Activated CD4-positive, alpha-beta T cell treated with anti-CD3 and anti-CD28 coated beads, Interleukin-2, amount 10 ng/mL, durations not matched to agents 7 days and 5 days (primary cell): Measurements from ENCODE around the gene DERL3. TPM values are rescaled to one million over a fixed set of nuclear protein-coding genes. Genes with fewer than 3 reads are reported as not detected.

Source experiments
- CTCF ChIA-PET: fragments of 350-600 bp; sonication (Branson Sonifier 250); formaldehyde crosslinking; loops from one replicate; lab custom pipeline; 2021; ENCODE audit warnings: antibody characterized with exemption; lab: Charles Lee
- POLR2A ChIA-PET: fragments of 350-600 bp; sonication (Branson Sonifier 250); formaldehyde crosslinking; loops from one replicate; lab custom pipeline; 2021; ENCODE audit warnings: antibody characterized with exemption; lab: Charles Lee
- DNase-seq: peaks from one replicate; pipeline ENCODE4 v3.0.0-alpha.2; 2020
- H3K27ac Mint-ChIP-seq: one replicate; pipeline ENCODE4 v1.8.0; 2021; ENCODE audit warnings: mild to moderate bottlenecking, moderate library complexity, mixed read lengths
- H3K27me3 Mint-ChIP-seq: one replicate; pipeline ENCODE4 v1.8.0; 2021; ENCODE audit warnings: mixed read lengths
- H3K36me3 Mint-ChIP-seq: one replicate; pipeline ENCODE4 v1.8.0; 2021; ENCODE audit warnings: low read depth, mixed read lengths
- H3K4me1 Mint-ChIP-seq: one replicate; pipeline ENCODE4 v1.8.0; 2021; ENCODE audit warnings: mixed read lengths
- H3K4me3 Mint-ChIP-seq: one replicate; pipeline ENCODE4 v1.8.0; 2021; ENCODE audit warnings: mild to moderate bottlenecking, moderate library complexity, mixed read lengths
- H3K9me3 Mint-ChIP-seq: one replicate; pipeline ENCODE4 v1.8.0; 2021; ENCODE audit warnings: mixed read lengths
- total RNA-seq, 2 experiments: library from RNA; stranded (reverse); gene quantifications; one replicate each; pipeline ENCODE4 v1.2.3, GENCODE V29; 2021

Gene DERL3
- total RNA-seq, 2 experiments from 2014 or later: 9.0 to 9.9 TPM

GRCh38 chr22:23806837-23807236, 32.0 kb downstream of the DERL3 start:
- CTCF ChIA-PET: no interaction called here
- DNase-seq: no peak
- Mint-ChIP-seq H3K4me1 (peaks cover 1% of the 10 kb centered on the region), H3K9me3 (no peaks in the 10 kb centered on the region), H3K27ac (no peak overlapping the region), H3K27me3 (no peaks in the 10 kb centered on the region), H3K4me3 (no peak overlapping the region), H3K36me3 (peaks cover 36% of the 10 kb centered on the region)
- POLR2A ChIA-PET: no interaction called here

- Mint-ChIP-seq H3K9me3 (no peaks in the 10 kb centered on the region), H3K4me1 (peaks cover 1% of the 10 kb centered on the region), H3K36me3 (peaks cover 45% of the 10 kb centered on the region), H3K27me3 (no peaks in the 10 kb centered on the region), H3K4me3 (no peak overlapping the region), H3K27ac (no peak overlapping the region)
- ChIA-PET CTCF (interaction anchor here (0.6 to 1.3 kb wide), 2 partner anchors 38 to 63 kb away, joined by 3 to 4 read pairs; no protein-coding TSS in a partner anchor), POLR2A (no interaction called here)
- no peak for DNase-seq
These were observed 34.0 kb downstream of the DERL3 start for GRCh38 chr22:23804781-23805291.

- no peak overlapping the region for H3K27ac Mint-ChIP-seq
- H3K4me3 Mint-ChIP-seq: no peak overlapping the region
- no peaks in the 10 kb centered on the region for H3K27me3 Mint-ChIP-seq
- DNase-seq: no peak
- peaks cover 45% of the 10 kb centered on the region for H3K36me3 Mint-ChIP-seq
- POLR2A ChIA-PET: no interaction called here
- H3K4me1 Mint-ChIP-seq: peaks cover 1% of the 10 kb centered on the region
- H3K9me3 Mint-ChIP-seq: no peaks in the 10 kb centered on the region
- CTCF ChIA-PET: interaction anchor here (1.2 to 1.5 kb wide), 2 partner anchors 11 to 31 kb away, joined by 3 read pairs; no protein-coding TSS in a partner anchor
These were observed 35.6 kb downstream of the DERL3 start for GRCh38 chr22:23803001-23803819.

GRCh38 chr22:23801886-23802377, 36.9 kb downstream of the DERL3 start:
- Mint-ChIP-seq H3K9me3 (no peaks in the 10 kb centered on the region), H3K27me3 (no peaks in the 10 kb centered on the region), H3K36me3 (peaks cover 45% of the 10 kb centered on the region), H3K4me1 (no peaks in the 10 kb centered on the region), H3K27ac (no peak overlapping the region), H3K4me3 (no peak overlapping the region)
- ChIA-PET CTCF (interaction anchor here (1.5 kb wide), 1 partner anchor 10 kb away, joined by 3 read pairs; no protein-coding TSS in a partner anchor), POLR2A (no interaction called here)
- DNase-seq: no peak

GRCh38 chr22:23801238-23801821, 37.5 kb downstream of the DERL3 start:
- POLR2A ChIA-PET: no interaction called here
- H3K27me3 Mint-ChIP-seq: no peaks in the 10 kb centered on the region

GRCh38 chr22:23800297-23801237, 38.2 kb downstream of the DERL3 start:
- Mint-ChIP-seq H3K36me3 (peaks cover 40% of the 10 kb centered on the region), H3K9me3 (no peaks in the 10 kb centered on the region)

More at GRCh38 chr22:23801238-23801821, 37.5 kb downstream of the DERL3 start:
- no peak for DNase-seq
- CTCF ChIA-PET: interaction anchor here (1.5 kb wide), 1 partner anchor 9 kb away, joined by 3 read pairs; no protein-coding TSS in a partner anchor
- Mint-ChIP-seq H3K9me3 (no peaks in the 10 kb centered on the region), H3K4me1 (no peaks in the 10 kb centered on the region), H3K4me3 (no peak overlapping the region), H3K36me3 (peaks cover 47% of the 10 kb centered on the region), H3K27ac (no peak overlapping the region)

GRCh38 chr22:23796461-23796860, 42.3 kb downstream of the DERL3 start:
- H3K27ac Mint-ChIP-seq: no peak overlapping the region
- H3K4me1 Mint-ChIP-seq: peaks cover 15% of the 10 kb centered on the region
- H3K4me3 Mint-ChIP-seq: no peak overlapping the region
- no peaks in the 10 kb centered on the region for H3K27me3 Mint-ChIP-seq
- ChIA-PET CTCF (no interaction called here), POLR2A (no interaction called here)
- peaks cover 40% of the 10 kb centered on the region for H3K36me3 Mint-ChIP-seq
- no peak for DNase-seq
- H3K9me3 Mint-ChIP-seq: no peaks in the 10 kb centered on the region

More at GRCh38 chr22:23800297-23801237, 38.2 kb downstream of the DERL3 start:
- no peak overlapping the region for H3K4me3 Mint-ChIP-seq
- no peak overlapping the region for H3K27ac Mint-ChIP-seq
- ChIA-PET POLR2A (no interaction called here), CTCF (no interaction called here)
- no peaks in the 10 kb centered on the region for H3K27me3 Mint-ChIP-seq
- no peaks in the 10 kb centered on the region for H3K4me1 Mint-ChIP-seq
- no peak for DNase-seq

- CTCF ChIA-PET: interaction anchor here (0.8 kb wide), 1 partner anchor 32 kb away, joined by 3 read pairs; no protein-coding TSS in a partner anchor
- peaks cover 35% of the 10 kb centered on the region for H3K36me3 Mint-ChIP-seq
- POLR2A ChIA-PET: no interaction called here
These were observed 45.5 kb downstream of the DERL3 start for GRCh38 chr22:23793326-23793725.

GRCh38 chr22:23791738-23792645, 46.8 kb downstream of the DERL3 start:
- Mint-ChIP-seq H3K9me3 (no peaks in the 10 kb centered on the region), H3K36me3 (peaks cover 31% of the 10 kb centered on the region), H3K4me3 (no peak overlapping the region), H3K27ac (peak overlapping the region; percentile 62), H3K27me3 (no peaks in the 10 kb centered on the region), H3K4me1 (peaks cover 41% of the 10 kb centered on the region)
- no peak for DNase-seq
- ChIA-PET POLR2A (no interaction called here), CTCF (interaction anchor here (1.2 kb wide), 1 partner anchor 10 kb away, joined by 3 read pairs; no protein-coding TSS in a partner anchor)

More at GRCh38 chr22:23793326-23793725, 45.5 kb downstream of the DERL3 start:
- no peaks in the 10 kb centered on the region for H3K9me3 Mint-ChIP-seq
- peak overlapping the region; percentile 60 for H3K27ac Mint-ChIP-seq
- H3K4me3 Mint-ChIP-seq: no peak overlapping the region
- peaks cover 32% of the 10 kb centered on the region for H3K4me1 Mint-ChIP-seq
- DNase-seq: no peak
- no peaks in the 10 kb centered on the region for H3K27me3 Mint-ChIP-seq

GRCh38 chr22:23790819-23791737, 47.7 kb downstream of the DERL3 start:
- ChIA-PET CTCF (no interaction called here), POLR2A (no interaction called here)
- Mint-ChIP-seq H3K27me3 (no peaks in the 10 kb centered on the region), H3K27ac (no peak overlapping the region), H3K36me3 (peaks cover 27% of the 10 kb centered on the region), H3K9me3 (no peaks in the 10 kb centered on the region), H3K4me1 (peaks cover 47% of the 10 kb centered on the region), H3K4me3 (no peak overlapping the region)
- DNase-seq: no peak
